Kidney (tissue), 14 donors: ENCODE measurements around the gene SLC16A6. TPM values are rescaled to one million over a fixed set of nuclear protein-coding genes. Genes with fewer than 3 reads are reported as not detected.
"Not testable (repeated sequence)": the region's sequence is repeated elsewhere in the genome, so short reads cannot be mapped to it uniquely, and the experiment has no call there.

Experiments used
- DNase-seq, 5 donors: peaks; one replicate each; pipeline ENCODE4 v3.0.0-alpha.2; 2013 to 2020
- FAIRE-seq: peaks from 2 replicates; lab custom pipeline; 2012; peaks lifted over from hg19 to GRCh38; lab: Jason Lieb, UNC
- H3K27ac ChIP-seq, 2 donors: one replicate each; pipeline ENCODE4 v1.7.0; 2013; ENCODE audit warnings: low read depth in 2 of 2, low read length in 2 of 2, inconsistent platforms in 1 of 2
- H3K27me3 ChIP-seq: one replicate; pipeline ENCODE4 v1.7.1; 2013; ENCODE audit warnings: low read length, inconsistent platforms; ENCODE audit not compliant: control insufficient read depth, insufficient read depth
- H3K36me3 ChIP-seq, 3 donors: one replicate each; pipeline versions ENCODE4 v1.7.0 to v1.7.1; 2013; ENCODE audit warnings: low read length in 3 of 3, control low read depth in 1 of 3, inconsistent platforms in 1 of 3; ENCODE audit not compliant: insufficient read depth in 3 of 3, control insufficient read depth in 2 of 3
- H3K4me1 ChIP-seq, 3 donors: one replicate each; pipeline versions ENCODE4 v1.7.0 to v1.7.1; 2013; ENCODE audit warnings: low read length in 3 of 3, inconsistent platforms in 1 of 3, low read depth in 1 of 3; ENCODE audit not compliant: control insufficient read depth in 2 of 3, insufficient read depth in 2 of 3
- H3K4me3 ChIP-seq, 3 donors: one replicate each; pipeline versions ENCODE4 v1.7.0 to v1.8.1; 2013; ENCODE audit warnings: low read length in 3 of 3, control low read depth in 1 of 3, inconsistent platforms in 1 of 3
- H3K9ac ChIP-seq, 3 donors: one replicate each; pipeline versions ENCODE4 v1.7.0 to v1.7.1; 2013; ENCODE audit warnings: low read length in 3 of 3, control low read depth in 1 of 3, inconsistent platforms in 1 of 3
- H3K9me3 ChIP-seq, 3 donors: one replicate each; pipeline versions ENCODE4 v1.7.0 to v1.7.1; 2013; ENCODE audit warnings: low read length in 3 of 3, control low read depth in 1 of 3, inconsistent platforms in 1 of 3; ENCODE audit not compliant: control insufficient read depth in 2 of 3, insufficient read depth in 1 of 3
- CTCF ChIP-seq: IDR thresholded peaks from 3 replicates; pipeline ENCODE4 v1.5.1; 2012; ENCODE audit warnings: mild to moderate bottlenecking, moderate library complexity, borderline replicate concordance; ENCODE audit not compliant: insufficient read depth; ENCODE audit errors: extremely low read depth
- intact Hi-C: fragments of 100-400 bp; cut with DNase I; formaldehyde crosslinking; loops from one replicate; pipeline ENCODE4 v1.11.1; 2022
- polyA plus RNA-seq: library from polyadenylated mRNA; stranded (reverse); fragments of 350-450 nt; fragmentation: Illumina TruSeq; extraction: RNeasy Lipid Tissue Mini Kit (QIAGEN cat#74804); gene quantifications from one replicate; pipeline ENCODE4 v1.2.3, GENCODE V29; 2014; ENCODE audit warnings: low read depth, low replicate concordance; ENCODE audit not compliant: insufficient read depth
- total RNA-seq: library from RNA; stranded (reverse); fragmentation: NEBNext Ultra II Directional; extraction: Animal tissue kit (Norgen Biotek cat#: 25700); gene quantifications from one replicate; pipeline ENCODE4 v1.2.1, GENCODE V29; 2021
- donor health status: control.
- donor health status: control.
- donor health status: control.
- donor health status: control.
- donor health status: control.
- donor health status: DM: yes; HTN: yes; CAD: no.
- donor health status: Normal renal cell carcinoma (clear cell type).

The SLC16A6 gene
- total and polyA plus RNA-seq, 2 donors from 2014 or later, result 0.82 to 3.6 TPM

GRCh38 chr17:68222606-68223005 is 68.3 kb downstream of the SLC16A6 start:
- no peak overlapping the region for H3K9ac ChIP-seq
- H3K9me3 ChIP-seq, result no peaks in the 10 kb centered on the region
- no peak for TF ChIP-seq CTCF
- intact Hi-C loops, result no loop called here
- H3K4me1 ChIP-seq, result no peaks in the 10 kb centered on the region
- H3K27me3 ChIP-seq, result no peaks in the 10 kb centered on the region
- FAIRE-seq (no peak), DNase-seq (no peak)
- H3K36me3 ChIP-seq, result no peaks in the 10 kb centered on the region
- no peak overlapping the region for H3K27ac ChIP-seq
- no peak overlapping the region for H3K4me3 ChIP-seq

- no peaks in the 10 kb centered on the region for H3K4me1 ChIP-seq
- no peak for TF ChIP-seq CTCF
Measured at GRCh38 chr17:68221786-68222185, 69.1 kb downstream of the SLC16A6 start.

GRCh38 chr17:68220786-68221185 is 70.1 kb downstream of the SLC16A6 start:
- H3K27me3 ChIP-seq, H3K36me3 ChIP-seq, H3K27ac ChIP-seq, H3K4me1 ChIP-seq, DNase-seq, intact Hi-C loops, H3K4me3 ChIP-seq, H3K9me3 ChIP-seq, H3K9ac ChIP-seq, FAIRE-seq: not testable (repeated sequence)

More at GRCh38 chr17:68221786-68222185, 69.1 kb downstream of the SLC16A6 start:
- no peak overlapping the region for H3K4me3 ChIP-seq
- DNase-seq (peak in 1 of 5 donors; percentile 10), FAIRE-seq (no peak)
- intact Hi-C loops, result no loop called here
- H3K27ac ChIP-seq, result no peak overlapping the region
- no peak overlapping the region for H3K9ac ChIP-seq
- no peaks in the 10 kb centered on the region for H3K36me3 ChIP-seq
- no peaks in the 10 kb centered on the region for H3K27me3 ChIP-seq
- H3K9me3 ChIP-seq, result no peaks in the 10 kb centered on the region

GRCh38 chr17:68220186-68220585 is 70.7 kb downstream of the SLC16A6 start:
- H3K9ac ChIP-seq, FAIRE-seq, H3K27me3 ChIP-seq, H3K4me3 ChIP-seq, DNase-seq, H3K9me3 ChIP-seq, intact Hi-C loops, H3K36me3 ChIP-seq, H3K4me1 ChIP-seq, H3K27ac ChIP-seq: not testable (repeated sequence)

- H3K9me3 ChIP-seq, H3K27me3 ChIP-seq, intact Hi-C loops, H3K9ac ChIP-seq, H3K27ac ChIP-seq, H3K36me3 ChIP-seq, H3K4me3 ChIP-seq, DNase-seq, FAIRE-seq, H3K4me1 ChIP-seq: not testable (repeated sequence)
Measured at GRCh38 chr17:68219429-68219828, 71.5 kb downstream of the SLC16A6 start.

Other genes starting within 250 kb of the SLC16A6 start
- 48.6 TPM for gene AMZ2, start 43.1 kb downstream of the SLC16A6 start, total RNA-seq
- gene AMZ2, start 43.1 kb downstream of the SLC16A6 start, polyA plus RNA-seq, result 90.9 TPM
- 12.6 TPM for gene ARSG, start 368 bp upstream of the SLC16A6 start, total RNA-seq
- gene ARSG, start 368 bp upstream of the SLC16A6 start, polyA plus RNA-seq, result 5.0 TPM
- 41.2 TPM for gene WIPI1, start 166.4 kb upstream of the SLC16A6 start, total RNA-seq
- gene WIPI1, start 166.4 kb upstream of the SLC16A6 start, polyA plus RNA-seq, result 40.9 TPM
- 340 TPM for gene PRKAR1A, start 221.3 kb upstream of the SLC16A6 start, total RNA-seq
- 92.3 TPM for gene PRKAR1A, start 221.3 kb upstream of the SLC16A6 start, polyA plus RNA-seq